Stimulated activated CD4-positive, alpha-beta T cell treated with anti-CD3 and anti-CD28 coated beads, Interleukin-12 subunit alpha, Interleukin-12 subunit beta, amount 100 ng/mL, for 4 hours (primary cell): Measurements from ENCODE around the gene ELK4.
"Not testable (repeated sequence)": the region's sequence is repeated elsewhere in the genome, so short reads cannot be mapped to it uniquely, and the experiment has no call there.

Experiments used
- DNase-seq: peaks from one replicate; pipeline ENCODE4 v3.0.0-alpha.2; 2020

The ELK4 gene

DNA sequence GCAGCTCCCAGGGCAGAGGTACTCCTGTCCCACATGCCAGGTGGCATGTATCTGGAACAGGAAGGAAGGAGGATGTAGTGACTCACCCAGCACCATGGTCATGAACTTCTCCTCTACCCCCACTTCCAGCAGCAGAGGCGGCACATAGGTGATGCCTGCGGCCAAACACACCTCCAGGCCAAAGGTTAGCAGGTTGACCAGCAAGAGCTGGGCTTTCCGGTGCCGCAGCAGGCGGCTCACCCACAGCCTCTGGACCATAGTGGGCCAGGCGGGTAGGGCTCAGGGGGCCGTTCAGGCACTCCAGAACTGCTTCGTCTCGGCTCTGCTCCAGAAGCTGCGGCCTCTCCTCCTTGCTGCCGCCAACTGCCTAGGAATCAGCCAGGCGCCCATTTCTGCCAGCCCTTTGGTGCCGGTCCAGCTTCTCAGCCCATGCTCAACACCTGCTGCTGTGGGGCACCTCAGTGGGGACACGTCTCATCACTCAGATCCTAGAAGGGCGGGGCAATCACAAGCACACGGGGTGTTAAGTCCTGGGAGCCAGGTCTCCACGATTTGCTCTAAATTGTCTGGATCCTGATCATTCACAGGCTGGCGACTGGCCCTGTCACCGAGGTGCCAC is 32.7 kb upstream of the ELK4 start:
- DNase-seq = no peak

DNA sequence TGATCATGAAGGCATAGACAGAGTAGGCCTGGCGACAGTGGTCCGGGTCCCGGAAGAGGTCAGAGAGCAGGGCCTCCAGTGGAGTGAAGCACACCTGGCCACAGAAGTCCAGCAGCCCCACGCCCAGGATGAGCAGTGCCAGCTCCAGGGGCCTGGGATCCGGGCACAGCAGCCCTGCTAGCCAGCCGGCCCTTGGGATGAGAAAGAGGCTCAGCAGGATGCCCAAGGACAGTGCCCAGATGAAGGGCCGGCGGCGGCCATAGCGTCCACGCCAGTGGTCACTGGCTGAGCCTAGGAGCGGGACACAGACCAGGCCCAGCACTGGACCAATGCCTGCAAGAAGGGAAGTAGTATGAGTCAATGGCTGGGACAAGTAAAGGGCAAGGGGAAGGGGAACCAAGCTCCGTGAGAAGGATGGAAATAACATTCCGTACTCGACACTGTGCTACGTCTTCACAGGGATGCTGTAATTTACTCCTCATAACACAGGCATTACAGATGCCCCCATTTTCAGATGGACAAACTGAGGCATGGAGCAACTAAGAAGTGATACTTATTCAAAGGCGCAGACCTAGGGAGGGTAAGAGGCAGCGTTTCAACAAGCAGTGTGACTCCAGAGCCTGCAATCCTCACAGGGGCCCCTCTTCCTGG is 31.6 kb upstream of the ELK4 start:
- DNase-seq = no peak

DNA sequence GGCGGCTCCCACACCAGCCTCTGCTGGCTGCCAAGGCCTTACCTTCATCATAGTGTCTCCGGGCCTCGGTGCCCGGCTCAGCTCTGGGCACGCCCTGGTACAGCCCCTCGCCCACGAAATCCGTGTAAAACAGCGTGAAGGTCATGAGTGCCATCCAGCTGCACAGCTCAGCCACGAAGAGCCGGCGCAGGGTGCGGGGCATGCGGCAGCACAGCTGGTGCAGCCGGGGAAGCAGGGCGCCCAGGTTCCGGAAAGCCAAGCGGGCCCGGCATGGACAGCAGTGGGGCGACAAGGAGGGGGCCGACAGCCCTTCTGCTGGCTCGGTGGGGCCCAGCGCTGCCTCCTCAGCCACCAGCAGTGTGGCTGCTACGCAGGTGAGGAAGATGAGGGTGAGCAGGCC is 31.0 kb upstream of the ELK4 start:
- DNase-seq = no peak

DNA sequence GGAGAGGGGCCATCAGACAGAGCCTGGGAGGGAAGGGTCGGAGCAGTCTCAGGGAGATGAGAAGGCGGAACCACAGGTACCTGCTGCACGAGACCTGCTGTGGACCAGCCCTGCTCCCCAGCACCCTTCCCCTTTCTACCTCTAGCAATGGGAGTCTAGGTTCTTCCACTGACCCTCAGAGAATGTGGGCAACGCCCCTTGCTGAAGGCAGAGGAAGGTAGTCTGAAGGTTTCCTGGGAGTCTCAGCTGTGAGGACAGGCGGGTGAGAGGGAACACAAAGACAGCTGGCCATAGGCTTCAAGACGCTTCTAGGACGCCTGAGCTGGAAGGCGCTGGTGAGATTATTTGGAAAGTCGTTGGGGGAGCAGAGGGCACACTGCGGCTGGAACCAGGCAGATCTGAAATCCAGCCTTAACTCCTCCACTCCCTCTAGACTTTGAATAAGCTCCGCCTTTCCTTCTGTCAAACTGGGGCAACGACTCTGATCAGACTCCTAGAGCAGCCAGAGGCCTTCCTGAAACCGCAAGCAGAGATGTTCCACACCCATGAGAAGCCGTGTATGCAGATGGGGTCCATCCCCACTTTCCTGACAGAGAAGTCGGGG is 30.4 kb upstream of the ELK4 start:
- no peak for DNase-seq

DNA sequence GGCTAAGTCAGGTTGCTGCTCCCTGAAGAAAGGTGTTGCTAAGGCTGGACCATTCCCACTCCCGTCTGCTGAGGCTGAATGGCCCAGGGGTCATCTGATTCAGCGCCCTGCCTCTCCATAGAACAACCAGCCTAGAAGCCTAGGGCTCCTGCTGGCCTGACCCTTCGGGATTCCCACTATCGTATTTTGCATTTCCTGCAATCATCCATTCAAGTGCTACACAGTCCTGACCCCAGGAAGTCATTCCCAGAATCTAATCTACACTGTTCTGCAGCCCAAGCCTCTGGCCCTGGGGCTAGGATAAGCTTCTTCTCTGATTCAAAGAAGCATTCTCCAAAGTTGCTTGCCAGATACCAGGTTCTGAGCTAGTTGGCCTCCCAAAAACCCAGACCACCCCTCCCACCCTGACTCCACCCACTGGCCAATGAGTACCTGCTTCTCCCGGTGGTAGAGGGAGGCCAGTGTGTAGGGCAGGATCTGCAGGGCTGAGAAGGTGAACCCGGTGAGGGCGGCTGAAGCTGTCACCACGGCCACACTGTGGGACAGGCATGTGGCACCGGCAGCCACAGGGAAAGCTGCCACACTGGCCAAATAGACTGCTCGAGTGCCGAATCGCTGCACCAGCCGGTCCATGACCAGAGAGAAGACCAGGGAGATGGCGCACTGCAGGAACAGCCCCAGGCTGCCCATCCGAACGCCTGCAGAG is 29.8 kb upstream of the ELK4 start:
- no peak for DNase-seq

DNA sequence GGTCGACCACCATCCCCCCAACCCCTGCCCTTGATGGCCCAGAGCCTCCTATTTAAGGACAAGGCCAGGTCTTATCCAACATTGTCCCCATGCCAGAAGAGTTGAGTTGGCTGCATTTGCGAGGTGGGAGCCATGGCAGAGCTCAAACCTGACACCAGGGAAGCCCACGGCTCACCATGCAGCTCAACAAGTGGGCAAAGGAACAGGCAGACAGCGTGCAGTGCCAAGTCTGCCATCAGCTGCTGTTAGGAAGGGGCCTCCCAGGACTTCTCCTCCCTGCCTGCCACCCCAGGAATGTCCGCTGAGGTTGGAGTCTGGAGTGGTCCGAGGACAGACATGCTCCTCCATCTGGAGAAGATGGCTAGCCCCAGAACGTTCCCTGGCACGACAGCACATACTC is 28.6 kb upstream of the ELK4 start:
- no peak for DNase-seq

DNA sequence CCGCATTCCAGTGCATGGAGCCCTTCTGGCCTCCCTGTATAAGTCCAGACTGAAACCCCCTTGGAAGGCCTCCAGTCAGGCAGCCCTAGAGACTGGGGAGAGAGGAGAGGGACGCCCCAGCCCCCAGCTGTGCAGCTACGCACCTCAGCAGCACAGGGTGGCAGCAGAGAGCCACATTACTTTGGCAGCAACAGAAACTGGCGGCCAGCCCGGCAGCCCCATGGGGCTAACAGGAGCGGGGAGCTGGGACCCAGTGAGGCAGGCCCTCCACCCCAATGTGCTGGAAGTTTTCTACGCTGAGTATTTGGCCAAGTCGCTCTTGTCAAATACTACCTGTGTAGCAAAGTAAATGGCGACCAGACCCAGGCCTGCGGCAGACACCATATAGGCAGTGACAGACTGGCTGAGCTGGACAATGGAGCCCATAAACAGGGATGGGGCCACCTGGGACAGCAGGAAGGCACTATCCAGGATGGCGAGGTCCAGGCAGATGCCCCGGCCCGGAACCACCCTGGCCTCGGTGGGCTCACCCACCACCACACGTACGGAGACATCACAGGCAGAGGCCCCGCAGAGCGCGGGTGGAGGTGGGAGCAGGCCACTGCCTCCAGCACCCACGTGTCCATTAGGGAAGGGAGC is 27.3 kb upstream of the ELK4 start:
- DNase-seq = peak; percentile 69

DNA sequence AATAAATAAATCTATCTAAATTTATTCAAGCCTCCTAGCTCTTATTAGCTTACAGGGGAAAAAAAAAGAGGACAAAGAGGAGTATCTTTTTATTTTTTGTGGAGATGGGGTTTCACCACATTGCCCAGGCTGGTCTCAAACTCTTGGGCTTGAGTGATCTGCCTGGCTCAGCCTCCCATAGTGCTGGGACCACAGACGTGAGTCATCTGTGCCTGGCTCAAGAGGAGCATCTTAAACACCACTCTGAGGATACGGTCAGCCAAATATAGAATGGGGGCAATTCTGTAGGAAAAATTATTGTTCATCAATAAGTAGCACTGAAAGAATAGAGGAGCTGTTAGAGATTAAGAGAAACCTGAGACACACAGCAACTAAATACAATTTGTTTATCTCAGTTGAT is 24.4 kb upstream of the ELK4 start:
- no peak for DNase-seq

DNA sequence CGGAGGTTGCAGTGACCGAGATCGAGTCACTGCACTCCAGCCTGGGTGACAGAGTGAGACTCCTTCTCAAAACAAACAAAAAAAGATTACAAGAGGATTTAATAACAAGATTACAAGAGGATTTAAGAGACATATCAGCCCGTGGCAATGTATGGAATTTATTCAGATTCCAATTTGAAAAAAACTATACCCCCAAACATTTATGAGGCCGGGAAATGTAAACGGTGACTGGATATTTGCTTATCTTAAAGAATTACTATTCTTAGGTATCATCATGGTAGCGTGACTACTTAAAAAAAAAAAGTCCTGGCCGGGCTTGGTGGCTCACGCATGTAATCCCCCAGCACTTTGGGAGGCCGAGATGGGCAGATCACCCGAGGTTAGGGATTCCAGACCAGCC is 21.2 kb upstream of the ELK4 start:
- no peak for DNase-seq

DNA sequence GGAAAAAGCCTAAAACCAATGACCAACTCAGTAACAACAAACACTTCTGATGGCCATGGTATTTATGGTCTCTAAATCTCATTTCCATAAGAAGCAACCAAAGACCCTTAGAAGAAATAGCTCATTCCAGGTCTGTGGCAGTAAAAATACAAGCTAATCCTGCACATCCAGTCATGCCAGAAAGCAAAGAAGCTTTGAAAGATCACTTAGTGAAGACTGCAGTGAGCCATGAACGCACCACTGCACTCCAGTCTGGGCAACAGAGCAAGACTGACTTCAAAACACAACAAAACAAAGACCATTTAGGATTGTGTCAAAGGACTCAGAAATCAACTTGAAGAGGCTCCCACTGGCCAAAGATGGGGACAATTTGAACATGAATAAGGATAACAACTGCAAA is 18.4 kb upstream of the ELK4 start:
- no peak for DNase-seq

DNA sequence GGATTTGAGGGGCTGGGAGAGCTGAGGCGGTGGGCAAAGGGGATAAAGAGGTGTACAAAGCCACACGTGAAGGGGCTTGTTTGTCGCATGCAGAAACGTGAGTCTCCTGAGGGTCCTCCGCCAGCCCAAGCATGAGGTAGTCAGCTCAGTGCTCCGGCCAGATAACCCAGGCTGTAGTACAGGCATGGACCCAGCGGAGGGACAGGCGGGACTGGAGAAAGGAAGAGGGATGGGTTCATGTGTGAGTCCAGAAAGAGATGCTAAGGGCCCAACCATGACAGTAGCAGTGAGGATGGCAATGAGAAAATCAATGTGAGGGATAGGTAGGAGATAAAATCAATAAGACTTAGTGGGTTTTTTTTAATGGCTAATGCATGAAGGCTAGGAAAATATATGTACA is 13.7 kb upstream of the ELK4 start:
- DNase-seq = no peak

DNA sequence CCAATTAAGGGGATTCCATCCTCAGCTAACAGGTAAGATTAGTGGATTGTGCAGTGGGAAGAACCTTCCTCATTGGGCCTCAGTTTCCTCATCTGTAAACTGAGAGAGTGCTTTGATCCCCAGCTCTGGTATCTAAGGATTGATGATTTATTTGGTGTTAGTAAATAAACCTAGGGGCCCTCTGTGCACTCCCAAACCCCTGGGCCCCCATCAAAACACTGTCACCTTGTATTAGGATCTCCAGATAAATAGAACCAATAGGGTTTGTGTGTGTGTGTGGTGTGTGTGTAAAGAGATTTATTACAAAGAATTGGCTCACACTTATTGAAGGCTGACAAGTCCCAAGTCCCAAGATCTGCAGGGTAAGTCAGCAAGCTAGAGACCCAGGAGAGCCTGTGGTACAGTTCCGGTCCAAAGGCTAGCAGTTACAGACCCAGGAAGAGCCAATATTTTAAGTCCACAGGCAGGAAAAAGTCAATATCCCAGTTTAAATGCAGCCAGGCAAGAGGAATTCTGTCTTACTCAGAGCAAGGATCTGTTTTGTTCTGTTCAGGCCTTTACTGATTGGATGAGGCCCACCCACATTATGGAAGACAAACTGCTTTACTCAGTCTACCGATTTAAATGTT is 11.0 kb upstream of the ELK4 start:
- no peak for DNase-seq

DNA sequence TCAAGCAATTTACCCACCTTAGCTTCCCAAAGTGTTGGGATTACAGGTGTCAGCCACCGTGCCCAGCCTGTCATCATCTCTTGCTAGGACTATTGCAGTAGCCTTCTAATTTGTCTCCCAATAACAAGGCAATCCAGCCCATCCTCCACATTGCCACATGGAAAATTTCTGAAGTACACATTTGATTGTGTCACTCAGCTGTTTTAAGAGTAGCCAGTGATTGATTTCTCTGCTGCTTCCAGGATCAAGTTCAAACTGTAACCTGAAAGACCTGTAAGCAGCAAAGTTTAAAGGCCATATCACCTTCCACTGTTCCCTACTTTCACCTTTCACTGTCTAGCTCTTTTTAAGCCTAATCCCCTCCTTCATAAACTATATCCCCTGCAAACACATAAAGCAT is 7.8 kb upstream of the ELK4 start:
- no peak for DNase-seq

DNA sequence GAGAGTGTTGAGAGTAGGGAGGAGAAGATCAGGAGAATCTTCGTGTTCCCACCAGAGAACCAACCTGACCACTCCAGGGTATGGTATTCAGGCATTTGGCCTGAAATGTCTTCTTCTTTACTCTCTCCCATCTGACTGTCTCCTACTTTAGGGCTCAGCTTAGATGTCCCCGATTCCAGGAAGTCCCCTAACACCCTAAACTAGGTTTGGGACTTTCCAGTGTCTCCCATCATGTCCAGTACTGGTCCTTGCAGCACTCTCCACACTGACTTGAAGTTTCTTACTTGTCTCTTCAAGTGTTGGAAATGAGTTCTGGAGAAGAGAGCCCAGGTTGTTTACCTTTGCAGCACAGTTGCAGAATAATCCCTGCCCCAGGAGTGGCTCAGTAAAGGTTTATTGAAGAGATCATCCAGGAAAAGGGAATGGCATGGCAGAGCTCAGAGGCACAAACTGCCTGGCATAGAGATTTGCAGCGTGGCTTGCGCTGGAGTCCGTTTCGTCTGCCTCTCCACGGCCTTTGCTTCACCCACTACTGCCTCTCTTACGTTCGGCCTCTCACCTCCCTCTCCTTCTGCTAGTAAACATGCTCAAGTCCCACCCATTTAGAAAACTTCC is 6.2 kb upstream of the ELK4 start:
- DNase-seq = no peak

DNA sequence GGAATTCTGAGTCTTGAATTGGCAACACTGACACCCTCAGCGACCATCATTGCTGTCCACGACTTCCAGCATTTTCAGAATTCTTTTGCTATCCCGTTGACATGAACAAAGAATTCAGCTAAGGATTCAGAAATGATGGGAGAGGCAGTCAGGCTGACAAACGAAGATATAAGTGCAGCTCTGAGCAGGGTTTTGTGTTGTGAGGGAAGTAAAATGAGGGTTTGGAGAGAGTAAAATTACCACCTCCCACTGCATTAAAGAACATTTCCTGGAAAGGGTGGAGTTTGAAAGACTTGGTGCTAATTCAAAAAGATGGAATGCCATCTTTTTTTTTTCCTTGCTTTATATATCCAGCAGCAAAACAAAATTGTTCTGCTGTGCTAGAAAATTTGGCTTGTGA is 4.9 kb upstream of the ELK4 start:
- DNase-seq = no peak

DNA sequence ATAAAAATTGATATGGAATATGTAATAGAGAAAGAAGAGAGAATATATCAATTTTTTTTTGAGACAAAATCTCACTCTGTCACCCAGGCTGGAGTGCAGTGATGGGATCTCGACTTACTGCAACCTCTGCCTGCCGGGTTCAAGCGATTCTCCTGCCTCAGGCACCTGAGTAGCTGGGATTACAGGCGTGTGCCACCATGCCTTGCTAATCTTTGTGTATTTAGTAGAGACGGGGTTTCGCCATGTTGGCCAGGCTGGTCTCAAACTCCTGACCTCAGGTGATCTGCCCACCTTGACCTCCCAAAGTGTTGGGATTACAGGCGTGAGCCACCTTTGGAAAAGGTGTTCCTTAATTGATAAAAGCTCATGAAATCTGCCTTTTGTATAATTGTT is 4.3 kb upstream of the ELK4 start:
- not testable (repeated sequence) for DNase-seq

DNA sequence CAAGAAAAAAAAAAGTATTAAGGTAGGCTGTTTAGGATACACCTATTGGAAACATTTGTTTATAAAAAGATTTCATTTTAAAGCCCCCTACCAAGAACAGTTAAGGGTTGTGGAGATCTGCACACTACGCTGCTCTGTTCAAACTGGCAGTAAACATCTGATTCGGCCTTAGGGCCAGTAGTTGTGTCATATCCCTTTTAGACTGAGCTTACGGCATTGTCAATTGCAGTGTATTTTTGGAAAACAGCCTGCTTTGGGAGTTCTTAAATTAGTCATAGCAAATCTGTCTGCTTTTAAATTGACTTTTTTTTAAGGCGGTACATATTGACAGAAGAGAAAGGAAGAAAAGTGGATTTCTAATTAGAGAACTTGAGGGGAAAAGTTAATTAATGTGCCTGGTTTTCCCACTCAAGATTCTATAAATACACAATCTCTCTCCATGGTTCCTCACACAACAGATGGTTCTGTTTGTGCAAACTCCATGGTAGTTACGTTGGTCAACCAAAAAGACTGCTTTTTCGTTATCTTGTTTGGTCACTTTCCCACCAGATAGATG is 1.7 kb upstream of the ELK4 start:
- DNase-seq = no peak

DNA sequence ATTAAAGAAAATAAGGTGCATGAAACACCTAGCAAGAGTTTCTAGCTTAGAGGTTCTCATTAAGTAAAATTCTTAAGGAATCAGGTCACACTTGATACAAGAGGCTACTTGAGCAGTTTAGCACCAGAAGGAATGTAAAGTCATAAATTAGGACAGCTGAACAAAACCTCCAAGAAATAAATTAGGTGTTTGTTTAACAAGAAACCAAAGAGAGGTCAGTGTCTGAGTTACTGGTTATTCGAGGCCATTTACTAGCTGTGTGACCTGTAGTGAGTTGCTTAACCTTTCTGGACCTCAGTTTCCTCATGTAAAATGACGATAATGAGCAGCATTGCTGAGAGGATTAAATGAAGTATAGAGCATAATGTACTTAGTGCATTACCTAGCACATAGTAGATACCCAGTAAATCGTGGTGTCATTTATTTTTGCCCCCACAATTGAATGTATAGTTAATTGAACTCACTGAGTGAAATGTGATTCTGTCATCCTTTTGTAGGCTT is 908 bp upstream of the ELK4 start:
- no peak for DNase-seq

DNA sequence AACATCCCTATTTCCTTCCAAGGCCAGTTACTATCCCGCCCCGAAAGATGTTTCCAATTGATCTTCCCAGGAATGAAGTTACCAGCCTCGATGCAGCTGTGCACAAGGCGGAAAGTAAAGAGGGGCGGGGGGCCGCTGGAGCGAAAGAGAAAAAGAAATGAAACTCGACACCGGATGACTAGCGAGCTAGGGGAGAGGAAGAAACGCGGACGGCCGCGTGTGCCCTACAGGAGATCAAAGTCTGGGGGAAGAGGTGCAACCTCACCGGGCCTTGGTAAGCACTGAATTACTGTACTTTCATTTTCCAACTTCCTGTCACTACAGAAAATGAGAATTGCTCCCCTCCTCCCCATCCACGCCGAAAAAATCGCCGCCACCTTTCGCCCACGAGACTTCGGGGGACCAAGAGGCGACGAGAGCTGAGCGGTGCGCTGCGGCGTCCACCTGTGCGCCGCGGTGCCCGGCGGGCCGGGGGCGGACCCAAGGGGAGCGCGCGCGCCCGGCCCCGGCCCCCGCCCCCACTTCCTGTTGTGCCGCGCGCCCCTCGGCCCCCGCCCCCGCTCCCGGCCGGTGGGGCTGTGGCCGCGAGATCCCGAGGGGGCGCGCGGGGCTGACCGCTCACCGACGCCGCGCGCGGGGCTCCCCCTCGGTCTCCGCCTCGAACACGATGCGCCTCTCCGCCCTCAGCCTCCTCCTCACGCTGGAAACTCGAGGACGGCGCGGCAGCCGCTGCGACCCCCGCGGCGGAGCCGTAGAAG is 622 bp downstream of the ELK4 start:
- peak; percentile 70 for DNase-seq

DNA sequence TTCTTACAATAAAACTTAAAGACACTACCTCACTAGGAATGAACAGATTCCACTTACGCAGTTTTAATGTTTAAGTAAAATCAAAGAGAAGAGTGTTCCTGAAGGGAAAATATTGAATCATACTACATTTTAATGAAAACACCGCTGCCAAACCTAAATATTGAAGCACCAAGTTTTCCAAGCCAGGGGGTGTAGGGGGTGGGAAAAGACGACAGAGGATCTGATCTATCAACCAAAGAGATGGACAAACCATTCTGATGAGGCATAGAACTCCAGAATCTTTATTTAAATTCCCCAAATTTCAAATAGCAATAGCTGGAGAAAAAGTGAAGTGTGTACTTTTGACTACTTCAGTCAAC is 1.2 kb downstream of the ELK4 start:
- no peak for DNase-seq

DNA sequence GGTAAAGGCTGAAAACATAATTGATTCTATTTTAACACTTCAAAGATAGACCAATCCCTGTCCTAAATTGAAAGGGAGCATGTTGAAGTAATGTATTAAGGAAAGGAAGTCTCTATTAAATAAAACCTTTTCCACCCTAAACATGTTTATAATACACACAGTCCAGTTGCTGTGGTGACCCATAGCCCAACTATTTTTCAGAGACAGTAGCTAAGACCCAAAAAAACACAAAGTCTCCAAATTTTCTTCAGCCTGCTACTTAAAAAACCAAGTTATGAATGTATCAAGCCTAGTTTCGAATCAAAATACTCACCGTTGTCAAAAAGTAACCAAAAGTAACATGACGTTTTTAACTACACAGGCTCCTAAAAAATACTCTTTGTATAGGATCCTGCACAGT is 1.6 kb downstream of the ELK4 start:
- no peak for DNase-seq

DNA sequence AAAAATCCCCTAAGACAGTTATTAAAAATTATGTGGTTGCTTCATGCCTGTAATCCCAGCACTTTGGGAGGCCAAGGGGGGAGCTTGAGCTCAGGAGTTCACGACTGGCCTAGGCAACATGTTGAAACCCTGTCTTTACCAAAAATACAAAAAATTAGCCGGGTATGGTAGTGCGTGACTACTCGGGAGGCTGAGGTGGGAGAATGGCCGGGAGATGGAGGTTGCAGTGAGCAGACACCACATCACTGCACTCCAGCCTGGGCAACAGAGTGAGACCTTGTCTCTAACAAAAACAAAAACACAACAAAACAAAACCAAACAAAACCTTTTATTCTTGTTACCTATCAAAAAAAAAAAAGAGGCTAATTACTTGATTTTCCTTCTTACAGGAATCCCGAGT is 2.1 kb downstream of the ELK4 start:
- no peak for DNase-seq
